Vagina (tissue), 2 donors: ENCODE measurements around the gene ZNF697. TPM values are rescaled to one million over a fixed set of nuclear protein-coding genes. Genes with fewer than 3 reads are reported as not detected.
"Not testable (repeated sequence)": the region's sequence is repeated elsewhere in the genome, so short reads cannot be mapped to it uniquely, and the experiment has no call there.

ENCODE experiments used
- DNase-seq, 2 donors: peaks; one replicate each; pipeline ENCODE4 v3.0.0-alpha.2; 2017; ENCODE audit errors: extremely low spot score in 2 of 2
- H3K27ac ChIP-seq: fragments of 200-600 bp; sonication (generic); one replicate; pipeline ENCODE4 v1.5.1; 2019
- H3K27me3 ChIP-seq: fragments of 200-600 bp; sonication (generic); one replicate; pipeline ENCODE4 v1.5.1; 2019
- H3K36me3 ChIP-seq, 2 donors: fragments of 200-600 bp; sonication (generic); one replicate each; pipeline ENCODE4 v1.5.1; 2017 to 2019
- H3K4me1 ChIP-seq: fragments of 200-600 bp; sonication (generic); one replicate; pipeline ENCODE4 v1.5.1; 2019
- H3K4me3 ChIP-seq, 2 donors: fragments of 200-600 bp; sonication (generic); 1 replicate in 1 of 2; 2 replicates in 1 of 2; pipeline ENCODE4 v1.5.1; 2016 to 2019
- H3K9me3 ChIP-seq: fragments of 200-600 bp; sonication (generic); one replicate; pipeline ENCODE4 v1.5.1; 2019
- CTCF ChIP-seq, 3 experiments: fragments of 450-650 bp in 2 of 3; fragments of 200-600 bp in 1 of 3; sonication (generic) in 1 of 3; IDR thresholded peaks; one replicate each; pipeline ENCODE4 v1.5.1; 2017 to 2019; ENCODE audit warnings: antibody characterized with exemption in 3 of 3, mild to moderate bottlenecking in 2 of 3, moderate library complexity in 2 of 3
- POLR2A ChIP-seq, 2 donors: fragments of 450-650 bp; IDR thresholded peaks; one replicate each; pipeline ENCODE4 v1.6.1; 2017; ENCODE audit warnings: antibody characterized with exemption in 2 of 2, mild to moderate bottlenecking in 2 of 2, moderate library complexity in 2 of 2
- POLR2AphosphoS5 ChIP-seq, 2 donors: sonication (generic); formaldehyde crosslinking; IDR thresholded peaks; one replicate each; pipeline ENCODE4 v1.9.0; 2017; ENCODE audit warnings: antibody characterized with exemption in 2 of 2, mild to moderate bottlenecking in 2 of 2, low read depth in 1 of 2; ENCODE audit not compliant: insufficient read depth in 1 of 2
- intact Hi-C: fragments of 100-400 bp; cut with DNase I; formaldehyde crosslinking; loops from one replicate; pipeline ENCODE4 v1.15.1; 2023
- total RNA-seq: library from RNA; depleted of rRNA; stranded (reverse); fragments of >200 nt; gene quantifications from one replicate; pipeline ENCODE4 v1.2.3, GENCODE V29; 2016

Gene ZNF697
- total RNA-seq, 1 donor from 2014 or later = 3.7 TPM

DNA sequence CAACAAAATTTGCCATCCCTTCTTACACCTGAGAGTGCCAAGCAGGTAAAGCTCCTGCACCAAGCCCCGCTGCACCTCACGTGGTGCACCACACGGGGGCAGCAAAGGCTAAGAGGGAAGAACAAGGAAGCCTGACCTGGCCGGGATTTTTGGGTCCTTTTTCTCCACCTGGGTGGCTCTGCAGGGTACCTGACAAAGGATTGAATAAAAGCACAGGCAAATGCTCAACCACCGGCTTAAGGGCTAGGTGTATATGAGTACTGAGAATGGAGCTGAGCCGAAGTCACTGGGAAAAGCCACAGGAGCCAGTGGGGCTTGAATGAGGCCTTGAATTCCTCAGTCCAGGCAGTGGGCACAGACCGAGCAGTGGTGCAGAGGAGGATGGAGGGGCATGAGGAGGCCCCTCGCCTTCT, 36.4 kb downstream of the ZNF697 start:
- intact Hi-C loops = loop anchor here (2.0 kb wide), 1 partner anchor 51 kb away; no protein-coding TSS in a partner anchor
- TF ChIP-seq CTCF (IDR thresholded peaks at IDR 0.05) (peak; percentile 27 to 76 (median 68)), POLR2AphosphoS5 (IDR thresholded peaks at IDR 0.05; ENCODE audit: insufficient read depth in 1 of 2, low read depth in 1 of 2) (no peak)
- Histone ChIP-seq H3K27me3 (no peaks in the 10 kb centered on the region), H3K36me3 (no peaks in the 10 kb centered on the region), H3K4me3 (no peak overlapping the region), H3K4me1 (peaks cover 5% of the 10 kb centered on the region), H3K27ac (no peak overlapping the region), H3K9me3 (no peaks in the 10 kb centered on the region)
- DNase-seq = no peak

GRCh38 chr1:119608816-119609215, 39.2 kb downstream of the ZNF697 start:
- H3K27me3 ChIP-seq, H3K4me1 ChIP-seq, H3K9me3 ChIP-seq, H3K36me3 ChIP-seq, DNase-seq, intact Hi-C loops, H3K27ac ChIP-seq, H3K4me3 ChIP-seq: not testable (repeated sequence)

DNA sequence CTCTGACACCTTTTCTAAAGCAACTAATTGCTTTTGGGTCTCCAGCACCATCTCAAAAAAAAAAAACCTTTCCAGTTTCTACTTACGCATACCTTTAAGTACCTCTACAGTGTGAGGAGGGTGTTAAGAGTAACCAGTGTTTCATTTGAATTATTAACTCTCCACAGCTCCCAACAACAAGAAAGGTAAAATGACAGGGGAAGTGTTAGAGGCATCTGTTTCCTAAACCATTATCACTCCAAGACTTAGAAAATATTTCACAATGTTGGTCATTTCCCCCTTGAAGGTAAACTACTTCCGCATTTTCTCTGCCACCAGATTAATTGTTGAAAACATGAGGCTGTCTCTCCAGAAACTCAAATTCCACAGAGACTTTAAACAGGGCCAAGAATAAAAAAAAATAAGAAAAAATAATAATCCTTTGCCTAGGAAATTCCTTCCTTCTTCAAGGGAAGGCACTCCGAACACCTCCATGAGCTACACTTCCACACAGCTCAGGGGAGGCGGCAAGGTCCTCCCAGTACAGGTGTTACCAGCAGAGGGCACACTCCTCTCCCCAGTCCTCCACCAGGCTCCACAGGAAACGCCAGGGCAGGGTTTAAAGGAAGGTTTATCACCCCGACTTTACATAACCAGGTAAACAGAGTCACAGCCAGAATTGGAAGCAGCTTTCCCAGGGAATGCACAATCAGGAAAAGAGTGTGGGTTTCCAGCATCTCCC, 40.8 kb downstream of the ZNF697 start:
- H3K4me3 ChIP-seq, H3K27ac ChIP-seq, H3K36me3 ChIP-seq, H3K4me1 ChIP-seq, H3K9me3 ChIP-seq, H3K27me3 ChIP-seq, DNase-seq, intact Hi-C loops: not testable (repeated sequence)

- no peak for DNase-seq
- TF ChIP-seq POLR2AphosphoS5 (IDR thresholded peaks at IDR 0.05; ENCODE audit: insufficient read depth in 1 of 2, low read depth in 1 of 2) = no peak
- no peak for TF ChIP-seq CTCF (IDR thresholded peaks at IDR 0.05)
- no peak for TF ChIP-seq POLR2A (IDR thresholded peaks at IDR 0.05)
- intact Hi-C loops = no loop called here
- no peak overlapping the region for H3K4me3 ChIP-seq
- H3K4me1 ChIP-seq = peaks cover 4% of the 10 kb centered on the region
- H3K27ac ChIP-seq = no peak overlapping the region
- H3K9me3 ChIP-seq = no peaks in the 10 kb centered on the region
- H3K27me3 ChIP-seq = no peaks in the 10 kb centered on the region
- no peaks in the 10 kb centered on the region for H3K36me3 ChIP-seq
These were observed 41.7 kb downstream of the ZNF697 start for GRCh38 chr1:119606394-119606793.

- Histone ChIP-seq H3K27me3 (no peaks in the 10 kb centered on the region), H3K27ac (no peak overlapping the region), H3K36me3 (no peaks in the 10 kb centered on the region), H3K4me3 (no peak overlapping the region), H3K4me1 (peaks cover 4% of the 10 kb centered on the region), H3K9me3 (no peaks in the 10 kb centered on the region)
- TF ChIP-seq POLR2A (IDR thresholded peaks at IDR 0.05) (no peak), POLR2AphosphoS5 (IDR thresholded peaks at IDR 0.05; ENCODE audit: insufficient read depth in 1 of 2, low read depth in 1 of 2) (no peak), CTCF (IDR thresholded peaks at IDR 0.05) (no peak)
- intact Hi-C loops = no loop called here
- no peak for DNase-seq
These were observed 42.4 kb downstream of the ZNF697 start for GRCh38 chr1:119605686-119606085.

- H3K27ac ChIP-seq, H3K4me1 ChIP-seq, H3K9me3 ChIP-seq, H3K27me3 ChIP-seq, H3K36me3 ChIP-seq, intact Hi-C loops, DNase-seq, H3K4me3 ChIP-seq: not testable (repeated sequence)
These were observed 43.0 kb downstream of the ZNF697 start for GRCh38 chr1:119605080-119605479.
